ENCODE results near the gene ICAM4. TPM values are rescaled to one million over a fixed set of nuclear protein-coding genes. Genes with fewer than 3 reads are reported as not detected.

Gene ICAM4
- total and polyA plus RNA-seq, 2 donors (not counting 3 experiments of a cell fraction or from before 2014, with no cell fraction given): 0.44 to 0.49 TPM

DNA sequence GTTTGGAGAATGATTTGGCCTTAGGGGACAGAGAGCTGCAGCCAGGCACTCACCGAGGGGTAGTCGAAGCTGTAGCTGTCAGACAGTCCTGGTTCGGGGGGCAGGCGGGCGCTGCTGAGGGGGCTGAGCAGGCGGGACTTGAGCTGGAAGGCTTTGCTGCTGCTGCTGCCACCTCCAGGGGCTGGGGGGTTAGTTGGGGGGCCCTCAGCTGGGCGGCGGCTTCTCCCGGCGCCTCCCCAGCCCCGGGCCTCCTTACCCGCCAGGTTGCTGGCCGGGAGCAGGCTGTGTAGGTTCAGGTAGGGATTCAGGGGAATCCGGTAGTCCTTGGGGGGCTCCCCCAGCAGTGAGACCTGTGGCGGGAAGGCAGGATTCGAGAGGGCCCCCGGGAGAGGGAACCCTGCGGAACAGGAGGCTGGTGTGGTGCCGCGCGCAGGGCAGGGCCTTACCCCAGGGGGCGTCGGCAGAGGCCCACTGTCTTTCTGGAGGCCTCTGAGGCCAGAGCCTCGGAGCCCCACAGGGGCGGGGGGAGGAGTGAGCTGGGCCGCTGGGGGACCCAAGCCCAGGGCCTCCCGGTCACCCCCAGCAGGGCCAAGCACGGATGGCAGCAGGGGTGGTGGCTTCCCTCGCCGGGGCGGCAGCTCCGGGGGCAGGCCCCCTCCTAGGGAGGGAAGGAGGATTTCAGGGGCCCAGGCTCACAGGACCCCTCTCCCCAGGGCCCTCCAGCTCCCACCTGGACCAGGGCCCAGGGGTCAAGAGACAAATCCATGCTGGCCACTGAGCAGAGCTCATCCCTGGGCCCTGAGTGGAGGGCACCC lies 34.1 kb downstream of the ICAM4 start:
- no peaks in the 10 kb centered on the region for H3K4me1 ChIP-seq (ENCODE audit: control insufficient read depth, extremely low read depth, insufficient read depth, low read length)
- FAIRE-seq (no peak), DNase-seq (ENCODE audit: low read depth, low spot score) (no peak)
- H3K36me3 ChIP-seq (ENCODE audit: control insufficient read depth in 2 of 2, extremely low read depth in 1 of 2, insufficient read depth in 2 of 2, low read length in 2 of 2): peaks cover 6 to 48% of the 10 kb centered on the region in 2 experiments
- no peak overlapping the region for H3K4me3 ChIP-seq (replicated peaks in 1 of 3; ENCODE audit: insufficient read depth in 1 of 3, low read depth in 1 of 3, low read length in 3 of 3)
- H3K79me2 ChIP-seq (ENCODE audit: control insufficient read depth, insufficient read depth, low read length): no peaks in the 10 kb centered on the region
- H3K9me1 ChIP-seq (replicated peaks; ENCODE audit: control insufficient read depth, extremely low read depth, insufficient read depth, low read length): no peaks in the 10 kb centered on the region
- no TSS peak for BruUV-seq (replicated peaks)
- H2AFZ ChIP-seq (ENCODE audit: low read depth, low read length): no peak overlapping the region
- H3K9ac ChIP-seq (replicated peaks; ENCODE audit: extremely low read depth, insufficient read depth, low read length): no peak overlapping the region
- H3K4me2 ChIP-seq (ENCODE audit: insufficient read depth, low read length): no peak overlapping the region
- H3K27ac ChIP-seq (ENCODE audit: insufficient read depth, low read depth, low read length): no peak overlapping the region
- no peaks in the 10 kb centered on the region for H4K20me1 ChIP-seq (replicated peaks; ENCODE audit: control insufficient read depth, extremely low read depth, insufficient read depth, low read length)
- intact Hi-C loops (cut with micrococcal nuclease) (no loop called here), dilution Hi-C loops (cut with MboI; ENCODE audit: extremely low pct_ligation_motif_present, low sequenced_read_pairs) (no loop called here)
- no peaks in the 10 kb centered on the region for H3K9me3 ChIP-seq (replicated peaks; ENCODE audit: control insufficient read depth, insufficient read depth, low read length)
- POLR2A ChIA-PET: interaction anchor here (0.7 kb wide), 2 partner anchors 13 to 321 kb away, joined by 4 to 5 read pairs; partner anchors contain the start of gene RAVER1
- CTCF ChIA-PET: interaction anchor here (1.9 to 2.4 kb wide), 2 partner anchors 10 to 51 kb away, joined by 5 to 6 read pairs; no protein-coding TSS in a partner anchor
- TF ChIP-seq JUN (IDR thresholded peaks at IDR 0.05; ENCODE audit: borderline replicate concordance, insufficient read depth, insufficient read length, low read depth) (no peak), EZH2 (IDR thresholded peaks at IDR 0.05; ENCODE audit: borderline replicate concordance, low read depth, low read length, severe bottlenecking) (no peak), POLR2A (IDR thresholded peaks at IDR 0.05; ENCODE audit: low read depth, low read length) (no peak), MAX (IDR thresholded peaks at IDR 0.05; ENCODE audit: insufficient read depth, insufficient read length) (no peak)
- TF ChIP-seq, protein P1, sequence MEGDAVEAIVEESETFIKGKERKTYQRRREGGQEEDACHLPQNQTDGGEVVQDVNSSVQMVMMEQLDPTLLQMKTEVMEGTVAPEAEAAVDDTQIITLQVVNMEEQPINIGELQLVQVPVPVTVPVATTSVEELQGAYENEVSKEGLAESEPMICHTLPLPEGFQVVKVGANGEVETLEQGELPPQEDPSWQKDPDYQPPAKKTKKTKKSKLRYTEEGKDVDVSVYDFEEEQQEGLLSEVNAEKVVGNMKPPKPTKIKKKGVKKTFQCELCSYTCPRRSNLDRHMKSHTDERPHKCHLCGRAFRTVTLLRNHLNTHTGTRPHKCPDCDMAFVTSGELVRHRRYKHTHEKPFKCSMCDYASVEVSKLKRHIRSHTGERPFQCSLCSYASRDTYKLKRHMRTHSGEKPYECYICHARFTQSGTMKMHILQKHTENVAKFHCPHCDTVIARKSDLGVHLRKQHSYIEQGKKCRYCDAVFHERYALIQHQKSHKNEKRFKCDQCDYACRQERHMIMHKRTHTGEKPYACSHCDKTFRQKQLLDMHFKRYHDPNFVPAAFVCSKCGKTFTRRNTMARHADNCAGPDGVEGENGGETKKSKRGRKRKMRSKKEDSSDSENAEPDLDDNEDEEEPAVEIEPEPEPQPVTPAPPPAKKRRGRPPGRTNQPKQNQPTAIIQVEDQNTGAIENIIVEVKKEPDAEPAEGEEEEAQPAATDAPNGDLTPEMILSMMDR (IDR thresholded peaks at IDR 0.05; ENCODE audit: extremely low read depth in 1 of 2, insufficient read depth in 1 of 2, low read depth in 1 of 2, low read length in 2 of 2): no peak
- no peaks in the 10 kb centered on the region for H3K27me3 ChIP-seq (ENCODE audit: control insufficient read depth in 2 of 2, insufficient read depth in 2 of 2, low read length in 2 of 2)
